CD4-positive, alpha-beta T cell treated with Interleukin-17A for 4 hours (primary cell): Measurements from ENCODE around the gene AEBP2.
"Not testable (repeated sequence)": the region's sequence is repeated elsewhere in the genome, so short reads cannot be mapped to it uniquely, and the experiment has no call there.

Experiments
- DNase-seq: peaks from one replicate; pipeline ENCODE4 v3.0.0-alpha.2; 2020; ENCODE audit warnings: mixed read lengths

The AEBP2 gene

GRCh38 chr12:19456176-19456575 lies 16.9 kb downstream of the AEBP2 start:
- DNase-seq = no peak

DNA sequence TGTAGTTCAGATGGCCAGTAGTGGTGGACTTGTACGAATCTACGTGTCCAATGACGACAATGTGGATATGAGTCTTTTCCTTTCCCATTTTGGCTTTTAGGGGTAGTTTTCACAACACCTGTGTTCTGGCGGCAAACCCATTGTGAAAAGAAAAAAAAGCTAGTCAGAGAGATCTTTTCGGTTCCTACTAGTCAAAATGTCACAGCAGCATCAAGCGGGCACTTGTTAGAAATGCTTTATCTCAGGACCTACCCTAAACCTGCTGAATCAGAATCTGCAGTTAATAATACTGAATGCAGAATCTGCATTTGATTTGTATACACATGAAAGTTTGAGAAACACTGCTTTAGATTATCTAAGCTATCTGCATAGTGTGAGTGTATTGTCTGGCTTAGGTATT lies 18.3 kb downstream of the AEBP2 start:
- no peak for DNase-seq

GRCh38 chr12:19458733-19459132 lies 19.4 kb downstream of the AEBP2 start:
- no peak for DNase-seq

DNA sequence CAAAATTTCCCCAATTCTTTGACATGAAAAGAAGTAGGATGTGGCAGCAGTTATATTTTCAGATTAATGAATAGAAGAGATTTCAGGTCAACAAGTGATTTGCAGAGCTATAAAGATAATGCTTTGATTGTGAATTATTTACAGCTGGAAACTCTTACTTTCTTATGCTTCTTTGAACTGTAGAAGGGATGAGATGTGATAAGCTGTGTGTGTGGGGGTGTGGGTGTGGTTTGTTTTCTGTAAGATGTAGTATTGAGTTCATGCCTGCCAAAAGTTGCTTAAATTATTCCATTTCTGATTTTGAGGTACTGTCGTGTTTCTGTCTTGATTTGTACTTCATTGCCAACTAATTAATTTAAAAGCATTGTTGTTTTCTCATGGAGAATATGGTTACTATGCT lies 22.7 kb downstream of the AEBP2 start:
- no peak for DNase-seq

- DNase-seq = no peak
These were observed 23.1 kb downstream of the AEBP2 start for GRCh38 chr12:19462406-19462805.

DNA sequence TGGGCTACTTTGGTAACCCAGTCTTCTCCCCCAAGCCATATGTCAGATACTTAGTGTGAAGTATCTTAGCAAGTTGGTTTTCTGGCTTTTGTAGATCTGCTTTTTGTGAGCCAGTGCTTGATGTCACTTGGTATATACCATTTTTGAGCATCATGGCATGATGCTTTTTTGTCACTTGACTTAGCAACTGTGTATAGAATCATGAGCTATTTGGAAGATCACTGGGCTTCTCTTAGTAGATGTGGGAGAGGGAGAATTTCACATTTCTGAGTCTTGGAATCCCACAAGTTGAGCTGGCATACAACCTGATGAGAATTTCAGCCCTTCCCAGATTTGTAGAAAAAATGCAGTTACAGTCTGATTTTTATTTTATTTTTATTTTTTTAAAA lies 24.9 kb downstream of the AEBP2 start:
- no peak for DNase-seq

- DNase-seq = no peak
These were observed 26.4 kb downstream of the AEBP2 start for GRCh38 chr12:19465711-19466110.

DNA sequence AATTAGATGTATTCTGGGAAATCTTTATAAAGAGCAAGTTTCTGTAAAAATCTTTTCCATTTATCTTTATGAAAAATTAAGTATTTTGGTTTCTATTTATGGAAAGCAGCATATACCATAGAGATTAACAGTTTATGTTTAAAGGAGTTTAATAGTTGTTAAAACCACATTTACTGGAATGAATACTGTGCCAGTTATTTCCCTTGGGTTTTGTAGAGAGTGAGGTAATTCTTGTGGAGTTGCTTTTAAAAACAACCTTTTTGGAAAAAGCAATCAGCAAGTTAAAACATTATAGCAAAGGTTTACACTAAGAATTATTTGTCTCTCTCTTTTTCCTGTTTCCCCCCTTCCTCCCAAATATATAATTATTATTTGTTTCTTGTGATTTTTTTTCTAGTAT lies 34.9 kb downstream of the AEBP2 start:
- DNase-seq = no peak

DNA sequence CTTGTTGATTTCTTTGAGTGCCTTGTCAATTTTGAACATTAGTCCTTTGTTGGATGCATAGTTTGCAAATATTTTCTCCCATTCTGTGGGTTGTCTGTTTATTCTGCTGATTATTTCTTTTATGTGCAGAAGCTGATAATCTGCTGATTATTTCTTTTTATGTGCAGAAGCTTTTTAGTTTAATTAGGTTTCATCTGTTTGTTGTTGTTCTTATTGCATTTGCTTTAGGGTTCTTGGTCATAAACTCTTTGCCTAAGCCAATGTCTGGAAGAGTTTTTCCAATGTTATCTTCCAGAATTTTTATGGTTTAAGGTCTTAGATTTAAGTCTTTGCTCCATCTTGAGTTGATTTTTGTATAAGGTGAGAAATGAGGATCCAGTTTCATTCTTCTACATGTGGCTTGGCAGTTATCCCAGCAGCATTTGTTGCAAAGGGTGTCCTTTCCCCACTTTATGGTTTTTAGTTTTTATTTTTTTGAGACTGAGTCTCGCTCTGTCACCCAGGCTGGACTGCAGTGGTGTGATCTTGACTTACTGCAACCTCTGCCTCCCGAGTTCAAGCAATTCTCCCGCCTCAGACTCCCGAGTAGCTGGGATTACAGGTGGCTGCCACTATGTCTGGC lies 36.7 kb downstream of the AEBP2 start:
- not testable (repeated sequence) for DNase-seq

- no peak for DNase-seq
These were observed 37.8 kb downstream of the AEBP2 start for GRCh38 chr12:19477071-19477470.

DNA sequence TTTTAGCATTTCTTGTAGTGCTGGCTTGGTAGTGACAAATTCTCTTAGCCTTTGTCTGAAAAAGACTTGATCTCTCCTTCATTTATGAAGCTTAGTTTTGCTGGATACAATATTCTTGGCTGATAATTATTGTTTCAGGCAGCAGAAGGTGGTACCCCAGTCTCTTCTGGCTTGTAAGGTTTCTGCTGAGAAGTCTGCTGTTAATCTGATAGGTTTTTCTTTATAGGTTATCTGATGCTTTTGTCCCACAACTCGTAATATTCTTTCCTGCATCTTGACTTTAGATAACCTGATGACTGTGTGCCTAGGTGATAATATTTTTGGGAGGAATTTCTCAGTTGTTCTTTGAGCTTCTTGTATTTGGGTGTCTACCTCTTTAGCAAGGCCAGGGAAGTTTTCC lies 41.2 kb downstream of the AEBP2 start:
- DNase-seq = no peak

GRCh38 chr12:19482036-19482435 lies 42.7 kb downstream of the AEBP2 start:
- DNase-seq = no peak

DNA sequence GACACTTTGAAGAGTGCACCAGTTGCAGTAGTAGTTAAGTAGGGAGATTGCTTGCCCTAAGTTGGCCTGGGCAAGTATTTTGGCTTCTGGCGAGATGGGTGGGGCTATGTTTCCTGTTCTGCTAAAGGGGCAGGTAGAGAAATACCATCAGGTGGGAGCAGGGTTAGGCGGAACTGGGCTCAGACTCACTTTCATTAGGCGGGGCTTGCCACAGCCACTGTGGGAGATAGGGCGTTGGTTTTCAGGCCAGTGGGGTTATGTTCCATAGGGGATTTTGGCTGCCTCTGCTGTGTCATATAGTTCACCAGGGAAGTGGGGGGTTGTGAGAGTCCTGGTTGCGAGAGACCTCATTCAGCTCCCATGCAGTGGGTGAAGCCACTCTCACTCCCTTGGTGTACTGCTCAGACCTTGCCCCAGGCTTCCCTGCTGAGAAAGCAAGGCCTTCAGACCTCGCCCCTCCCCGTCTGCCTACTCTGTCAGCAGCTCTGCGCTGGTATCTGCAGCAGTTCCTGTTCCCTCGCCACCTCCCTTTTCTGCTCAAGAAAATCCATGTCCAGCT lies 43.3 kb downstream of the AEBP2 start:
- DNase-seq = peak; percentile 56

DNA sequence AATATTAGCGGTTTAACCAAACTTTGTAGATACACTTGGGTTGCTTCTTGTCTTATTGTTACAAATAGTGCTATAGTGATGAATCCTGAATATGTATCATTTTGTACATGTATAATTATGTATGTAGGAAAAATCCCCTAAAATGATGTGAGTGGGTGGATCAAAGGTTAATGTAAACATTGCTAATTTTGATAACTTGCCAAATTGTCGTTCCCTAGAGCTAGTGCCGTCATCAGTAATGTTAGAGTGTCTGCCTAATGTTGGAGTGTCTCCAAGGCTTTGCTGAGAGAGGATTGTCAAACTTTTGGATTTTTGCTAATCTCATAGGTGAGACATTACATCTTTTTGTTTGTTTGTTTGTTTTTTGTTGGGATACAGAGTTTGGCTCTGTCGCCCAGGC lies 44.4 kb downstream of the AEBP2 start:
- no peak for DNase-seq

DNA sequence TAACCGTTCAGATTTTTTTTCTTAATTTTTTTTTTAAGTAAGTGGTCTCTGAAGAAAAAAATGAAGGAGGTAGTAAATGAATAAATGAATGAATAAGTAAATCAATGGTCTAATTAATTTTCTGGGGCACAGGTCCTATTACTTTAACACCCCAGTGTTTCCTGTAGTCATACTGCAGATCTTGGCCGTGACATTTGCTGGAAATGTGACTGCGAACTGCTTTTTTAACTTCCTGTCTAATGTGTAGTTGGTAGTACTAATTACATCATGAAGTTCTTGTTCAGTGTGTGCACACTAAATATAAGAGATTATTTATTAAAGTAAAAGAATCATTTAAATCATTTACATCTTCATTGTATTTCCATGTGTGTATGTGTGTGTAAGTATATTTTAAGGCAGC lies 45.4 kb downstream of the AEBP2 start:
- peak; percentile 13 for DNase-seq

GRCh38 chr12:19485240-19485639 lies 45.9 kb downstream of the AEBP2 start:
- no peak for DNase-seq

- DNase-seq = no peak
These were observed 49.9 kb downstream of the AEBP2 start for GRCh38 chr12:19489168-19489567.

DNA sequence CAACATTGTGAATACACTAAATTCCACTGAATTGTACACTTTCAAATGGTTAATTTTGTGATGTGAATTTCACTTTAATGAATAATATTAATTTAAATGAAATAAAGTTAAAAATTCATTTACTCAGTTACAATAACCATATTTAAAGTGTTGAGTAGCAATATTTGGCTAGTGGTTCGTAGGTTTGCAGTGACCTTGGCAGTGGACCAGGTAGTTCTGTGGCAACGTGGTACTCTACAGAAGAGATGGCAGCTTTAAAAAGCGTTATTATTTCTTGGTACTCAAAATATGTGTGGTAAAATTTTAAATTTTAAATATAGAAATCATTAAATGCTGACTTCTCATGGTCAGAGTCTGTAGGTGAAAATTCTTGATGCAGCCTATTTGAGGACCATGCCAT lies 51.6 kb downstream of the AEBP2 start:
- no peak for DNase-seq

- no peak for DNase-seq
These were observed 52.6 kb downstream of the AEBP2 start for GRCh38 chr12:19491863-19492262.

DNA sequence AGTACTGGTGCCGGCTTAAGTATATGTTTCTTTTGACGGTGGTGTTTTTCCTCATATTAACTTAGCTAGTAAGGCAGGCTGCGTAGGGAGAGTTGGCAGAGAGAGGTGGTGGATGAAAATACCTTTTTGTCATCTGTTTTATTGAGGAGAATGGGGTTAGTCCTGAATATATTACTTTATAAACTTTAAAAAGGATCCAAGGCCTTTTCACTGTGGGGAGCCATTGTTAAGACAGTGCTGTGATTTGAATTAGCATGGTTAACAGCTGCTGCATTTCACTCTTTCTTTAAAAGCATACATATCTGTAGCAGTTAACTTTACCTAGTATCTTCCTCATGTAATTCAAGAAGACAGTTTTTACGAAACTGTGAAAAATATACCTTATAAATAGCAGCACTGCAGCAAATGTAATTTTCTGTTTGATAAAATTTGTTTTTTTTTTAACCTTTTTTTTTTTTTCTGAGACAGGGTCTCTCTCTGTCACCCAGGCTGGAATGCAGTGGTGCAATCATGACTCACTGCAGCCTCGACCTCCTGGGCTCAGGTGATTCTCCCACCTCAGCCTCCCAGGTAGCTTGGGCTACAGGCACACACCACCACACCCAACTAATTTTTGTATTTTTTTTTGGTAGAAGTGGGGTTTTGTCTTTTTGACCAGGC lies 57.1 kb downstream of the AEBP2 start:
- no peak for DNase-seq

GRCh38 chr12:19498099-19498498 lies 58.8 kb downstream of the AEBP2 start:
- no peak for DNase-seq

DNA sequence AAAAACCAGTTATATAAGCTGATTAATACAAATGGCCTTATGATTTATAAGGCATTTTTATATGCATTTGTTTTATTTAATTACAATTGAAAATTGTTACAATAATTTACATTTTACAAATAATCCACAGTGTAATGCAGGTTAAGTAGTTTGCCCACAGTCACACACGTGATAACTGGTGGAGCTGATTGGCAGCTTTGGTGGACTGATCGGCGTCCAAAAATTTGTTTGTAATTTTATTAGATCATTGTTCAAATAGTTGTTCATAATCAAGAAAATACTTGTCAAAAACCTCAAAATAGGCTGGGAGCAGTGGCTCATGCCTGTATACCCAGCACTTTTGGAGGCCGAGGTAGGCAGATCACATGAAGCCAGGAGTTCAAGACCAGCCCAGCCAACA lies 59.7 kb downstream of the AEBP2 start:
- DNase-seq = no peak

GRCh38 chr12:19506497-19506896 lies 67.2 kb downstream of the AEBP2 start:
- no peak for DNase-seq

DNA sequence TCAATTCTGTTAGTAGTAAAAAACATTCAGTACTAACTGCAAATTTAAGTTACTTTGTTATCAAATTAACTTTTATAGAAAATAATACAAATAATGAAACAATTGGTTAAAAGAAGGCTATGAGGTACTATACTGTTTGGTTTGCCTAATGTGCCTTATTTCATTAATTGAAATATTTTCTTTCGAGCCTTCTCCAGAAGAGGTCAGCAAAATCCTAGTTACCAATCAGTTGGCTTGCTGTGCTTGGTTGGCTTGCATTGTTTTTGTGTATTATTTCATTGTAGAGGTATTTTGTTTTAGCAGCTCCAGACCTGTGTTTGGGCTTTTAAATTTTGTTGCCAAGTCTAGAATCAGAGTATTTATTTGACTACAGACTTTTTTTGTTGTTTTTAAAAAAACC lies 68.5 kb downstream of the AEBP2 start:
- DNase-seq = no peak

GRCh38 chr12:19510461-19510860 lies 71.2 kb downstream of the AEBP2 start:
- no peak for DNase-seq
